HEK293T (cell line): ENCODE measurements around the gene LMO4.

Experiments used
- BHLHE40 ChIP-seq: fragments of 450-650 bp; IDR thresholded peaks from 2 replicates; pipeline ENCODE4 v1.6.1; 2016; ENCODE audit warnings: mild to moderate bottlenecking, moderate library complexity, borderline replicate concordance
- CTBP1 ChIP-seq: fragments of 450-650 bp; IDR thresholded peaks from 2 replicates; pipeline ENCODE4 v1.6.1; 2016; ENCODE audit warnings: borderline replicate concordance
- FOXA1 ChIP-seq: fragments of 450-650 bp; IDR thresholded peaks from 2 replicates; pipeline ENCODE4 v1.6.1; 2016; ENCODE audit warnings: mild to moderate bottlenecking
- FOXK2 ChIP-seq: fragments of 450-650 bp; IDR thresholded peaks from 2 replicates; pipeline ENCODE4 v1.6.1; 2016; ENCODE audit warnings: mild to moderate bottlenecking
- FOXM1 ChIP-seq: fragments of 450-650 bp; IDR thresholded peaks from 2 replicates; pipeline ENCODE4 v1.6.1; 2017; ENCODE audit warnings: mild to moderate bottlenecking, borderline replicate concordance
- HDGF ChIP-seq: fragments of 450-650 bp; IDR thresholded peaks from 2 replicates; pipeline ENCODE4 v1.6.1; 2017; ENCODE audit warnings: antibody characterized with exemption, borderline replicate concordance
- L3MBTL2 ChIP-seq: fragments of 450-650 bp; conservative IDR thresholded peaks from 2 replicates; pipeline ENCODE4 v1.6.1; 2016; ENCODE audit warnings: mild to moderate bottlenecking
- NFRKB ChIP-seq: fragments of 450-650 bp; IDR thresholded peaks from 2 replicates; pipeline ENCODE4 v1.6.1; 2016; ENCODE audit warnings: mild to moderate bottlenecking, moderate library complexity
- SP1 ChIP-seq: fragments of 450-650 bp; IDR thresholded peaks from 2 replicates; pipeline ENCODE4 v1.6.1; 2017
- SUZ12 ChIP-seq: fragments of 450-650 bp; IDR thresholded peaks from 2 replicates; pipeline ENCODE4 v1.6.1; 2016; ENCODE audit warnings: mild to moderate bottlenecking
- TARDBP ChIP-seq: fragments of 450-650 bp; IDR thresholded peaks from 2 replicates; pipeline ENCODE4 v1.6.1; 2016
- ZNF384 ChIP-seq: fragments of 450-650 bp; IDR thresholded peaks from 2 replicates; pipeline ENCODE4 v1.6.1; 2016
- TF ChIP-seq, protein P1 (sequence below): fragments of 450-650 bp; IDR thresholded peaks from 2 replicates; pipeline ENCODE4 v1.6.1; 2016

DNA sequence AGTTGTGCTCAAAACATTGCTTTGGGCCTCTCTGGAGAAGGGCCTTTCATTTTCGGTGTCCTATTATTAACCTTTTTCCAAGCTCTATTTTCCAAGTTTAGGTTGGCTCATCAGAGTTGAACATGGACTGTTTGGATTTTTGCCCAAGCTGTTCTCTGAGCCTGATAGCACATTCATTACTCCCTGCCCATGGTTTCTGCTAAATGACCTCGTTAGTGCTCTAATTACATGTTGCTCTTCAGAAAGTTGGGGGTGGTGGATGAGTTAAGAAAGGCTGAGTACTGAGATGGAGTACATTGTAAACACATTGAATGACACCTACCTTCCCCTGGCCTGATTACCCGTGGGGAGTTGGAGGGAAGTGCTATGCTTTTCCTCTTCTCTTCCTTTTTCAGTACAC is 38.9 kb downstream of the LMO4 start:
- TF ChIP-seq BHLHE40 (no peak), ZNF384 (no peak), SP1 (no peak), SUZ12 (no peak), FOXK2 (no peak), L3MBTL2 (no peak), FOXA1 (no peak), FOXM1 (no peak), NFRKB (no peak), TARDBP (no peak), CTBP1 (no peak), HDGF (no peak)
- TF ChIP-seq, protein P1, sequence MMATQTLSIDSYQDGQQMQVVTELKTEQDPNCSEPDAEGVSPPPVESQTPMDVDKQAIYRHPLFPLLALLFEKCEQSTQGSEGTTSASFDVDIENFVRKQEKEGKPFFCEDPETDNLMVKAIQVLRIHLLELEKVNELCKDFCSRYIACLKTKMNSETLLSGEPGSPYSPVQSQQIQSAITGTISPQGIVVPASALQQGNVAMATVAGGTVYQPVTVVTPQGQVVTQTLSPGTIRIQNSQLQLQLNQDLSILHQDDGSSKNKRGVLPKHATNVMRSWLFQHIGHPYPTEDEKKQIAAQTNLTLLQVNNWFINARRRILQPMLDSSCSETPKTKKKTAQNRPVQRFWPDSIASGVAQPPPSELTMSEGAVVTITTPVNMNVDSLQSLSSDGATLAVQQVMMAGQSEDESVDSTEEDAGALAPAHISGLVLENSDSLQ: no peak
